Choroid plexus epithelial cell (primary cell): ENCODE measurements around the gene MYBPC3.
A peak's percentile ranks its signal among the peaks of the same experiment; 100 is the strongest.

Experiments
- DNase-seq: peaks from one replicate; pipeline ENCODE4 v3.0.0-alpha.2; 2010; ENCODE audit warnings: low read depth
- H3K4me3 ChIP-seq: 2 replicates; pipeline ENCODE4 v1.5.1; 2011; ENCODE audit warnings: low read depth, mild to moderate bottlenecking, control low read depth, low read length, moderate library complexity
- TF ChIP-seq, protein P1 (sequence below): conservative IDR thresholded peaks from 2 replicates; pipeline ENCODE4 v1.5.1; 2011; ENCODE audit warnings: low read depth, mild to moderate bottlenecking, control low read depth, inconsistent platforms, low read length, moderate library complexity

The MYBPC3 gene

GRCh38 chr11:47302853-47303252, 49.6 kb downstream of the MYBPC3 start:
- H3K4me3 ChIP-seq: no peak overlapping the region
- TF ChIP-seq, protein P1, sequence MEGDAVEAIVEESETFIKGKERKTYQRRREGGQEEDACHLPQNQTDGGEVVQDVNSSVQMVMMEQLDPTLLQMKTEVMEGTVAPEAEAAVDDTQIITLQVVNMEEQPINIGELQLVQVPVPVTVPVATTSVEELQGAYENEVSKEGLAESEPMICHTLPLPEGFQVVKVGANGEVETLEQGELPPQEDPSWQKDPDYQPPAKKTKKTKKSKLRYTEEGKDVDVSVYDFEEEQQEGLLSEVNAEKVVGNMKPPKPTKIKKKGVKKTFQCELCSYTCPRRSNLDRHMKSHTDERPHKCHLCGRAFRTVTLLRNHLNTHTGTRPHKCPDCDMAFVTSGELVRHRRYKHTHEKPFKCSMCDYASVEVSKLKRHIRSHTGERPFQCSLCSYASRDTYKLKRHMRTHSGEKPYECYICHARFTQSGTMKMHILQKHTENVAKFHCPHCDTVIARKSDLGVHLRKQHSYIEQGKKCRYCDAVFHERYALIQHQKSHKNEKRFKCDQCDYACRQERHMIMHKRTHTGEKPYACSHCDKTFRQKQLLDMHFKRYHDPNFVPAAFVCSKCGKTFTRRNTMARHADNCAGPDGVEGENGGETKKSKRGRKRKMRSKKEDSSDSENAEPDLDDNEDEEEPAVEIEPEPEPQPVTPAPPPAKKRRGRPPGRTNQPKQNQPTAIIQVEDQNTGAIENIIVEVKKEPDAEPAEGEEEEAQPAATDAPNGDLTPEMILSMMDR: no peak
- DNase-seq: no peak

GRCh38 chr11:47299078-47299477, 53.4 kb downstream of the MYBPC3 start:
- no peak for DNase-seq
- no peak overlapping the region for H3K4me3 ChIP-seq
- TF ChIP-seq, protein P1: no peak

- TF ChIP-seq, protein P1: no peak
- H3K4me3 ChIP-seq: no peak overlapping the region
- DNase-seq: no peak
These were observed 56.5 kb downstream of the MYBPC3 start for GRCh38 chr11:47296045-47296444.

DNA sequence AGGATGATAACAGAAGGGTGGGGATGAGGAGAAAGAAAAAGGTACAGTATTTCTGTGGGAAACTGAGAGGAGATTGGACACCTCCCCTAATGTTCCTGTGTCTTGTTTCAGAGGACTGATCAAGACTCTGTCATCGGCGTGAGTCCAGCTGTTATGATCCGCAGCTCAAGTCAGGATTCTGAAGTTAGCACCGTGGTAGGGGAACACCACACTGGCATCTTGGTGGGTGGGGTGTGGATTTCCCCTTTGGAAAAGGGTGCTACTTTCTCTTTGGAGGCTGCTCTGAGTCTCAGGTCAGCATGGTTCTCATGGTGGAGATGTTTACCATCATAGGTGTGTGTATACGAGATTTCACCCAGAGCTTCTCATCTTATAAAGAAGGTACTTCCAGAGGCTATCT, 57.1 kb downstream of the MYBPC3 start:
- no peak for DNase-seq
- TF ChIP-seq, protein P1: no peak
- H3K4me3 ChIP-seq: no peak overlapping the region

- peak; percentile 70 for DNase-seq
- TF ChIP-seq, protein P1: no peak
- no peak overlapping the region for H3K4me3 ChIP-seq
These were observed 62.6 kb downstream of the MYBPC3 start for GRCh38 chr11:47289856-47290255.

GRCh38 chr11:47288066-47288465, 64.4 kb downstream of the MYBPC3 start:
- TF ChIP-seq, protein P1: no peak
- no peak for DNase-seq
- no peak overlapping the region for H3K4me3 ChIP-seq

DNA sequence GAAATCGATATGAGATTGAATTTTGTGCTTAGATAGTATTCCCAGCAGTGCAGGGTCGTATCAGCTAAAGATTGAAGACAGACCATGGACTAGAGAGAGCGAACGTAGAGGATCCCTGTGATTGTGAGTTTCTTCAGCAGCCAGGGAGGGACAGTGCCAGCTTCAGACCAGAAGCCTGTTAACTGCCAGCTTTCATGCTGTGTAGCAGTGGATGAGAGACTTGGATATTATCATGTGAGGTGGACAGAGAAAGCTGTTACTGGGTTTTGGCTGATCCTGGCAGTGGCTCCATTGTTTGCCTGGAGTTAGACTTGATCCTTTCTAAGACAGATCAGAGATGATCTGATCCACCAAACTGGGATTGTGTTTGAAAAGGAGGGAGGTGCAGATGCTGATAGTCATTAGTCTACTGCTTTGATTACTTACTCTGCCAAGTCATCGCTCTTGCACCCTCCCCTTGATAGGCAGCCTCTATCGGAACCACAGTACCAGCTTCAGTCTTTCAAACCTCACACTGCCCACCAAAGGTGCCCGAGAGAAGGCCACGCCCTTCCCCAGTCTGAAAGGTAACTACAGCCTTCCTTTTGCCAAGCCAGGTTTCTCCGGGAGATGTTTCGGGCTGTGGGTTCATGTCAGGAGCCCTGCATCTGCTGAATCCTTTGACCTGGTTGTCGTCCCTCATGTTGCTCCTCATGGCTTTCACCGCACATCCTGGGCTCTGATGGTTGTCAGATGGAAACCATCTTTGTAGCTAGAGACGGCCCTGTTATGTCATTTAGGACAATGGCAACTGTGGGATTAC, 66.3 kb downstream of the MYBPC3 start:
- H3K4me3 ChIP-seq: no peak overlapping the region
- TF ChIP-seq, protein P1: no peak
- no peak for DNase-seq
